Stimulated activated naive CD8-positive, alpha-beta T cell treated with anti-CD3 and anti-CD28 coated beads, Interleukin-15, Interleukin-2, amounts not matched to agents 100 ng/mL and 50 ng/mL, for 24 hours (primary cell): Measurements from ENCODE around the gene C6orf136.

Experiments
- H3K27ac Mint-ChIP-seq: one replicate; pipeline ENCODE4 v1.8.0; 2021; ENCODE audit warnings: mild to moderate bottlenecking, mixed read lengths
- H3K27me3 Mint-ChIP-seq: one replicate; pipeline ENCODE4 v1.8.0; 2021; ENCODE audit warnings: mixed read lengths
- H3K36me3 Mint-ChIP-seq: one replicate; pipeline ENCODE4 v1.8.0; 2021; ENCODE audit warnings: low read depth, mixed read lengths
- H3K4me1 Mint-ChIP-seq: one replicate; pipeline ENCODE4 v1.8.0; 2021; ENCODE audit warnings: low read depth, mixed read lengths
- H3K4me3 Mint-ChIP-seq: one replicate; pipeline ENCODE4 v1.8.0; 2021; ENCODE audit warnings: mild to moderate bottlenecking, mixed read lengths
- H3K9me3 Mint-ChIP-seq: one replicate; pipeline ENCODE4 v1.8.0; 2021; ENCODE audit warnings: mixed read lengths

Gene C6orf136

GRCh38 chr6:30612687-30613248 is 34.2 kb upstream of the C6orf136 start:
- H3K36me3 Mint-ChIP-seq: peaks cover 97% of the 10 kb centered on the region
- H3K9me3 Mint-ChIP-seq: no peaks in the 10 kb centered on the region
- H3K4me1 Mint-ChIP-seq: peaks cover 82% of the 10 kb centered on the region
- peak overlapping the region; percentile 95 for H3K27ac Mint-ChIP-seq
- peaks cover 3% of the 10 kb centered on the region for H3K27me3 Mint-ChIP-seq
- H3K4me3 Mint-ChIP-seq: peak overlapping the region; percentile 21

GRCh38 chr6:30613251-30614043 is 33.5 kb upstream of the C6orf136 start:
- Mint-ChIP-seq H3K27ac (peak overlapping the region; percentile 95), H3K4me1 (peaks cover 79% of the 10 kb centered on the region), H3K36me3 (peaks cover 91% of the 10 kb centered on the region), H3K27me3 (peaks cover 3% of the 10 kb centered on the region), H3K4me3 (peak overlapping the region; percentile 96), H3K9me3 (no peaks in the 10 kb centered on the region)

GRCh38 chr6:30614044-30614842 is 32.7 kb upstream of the C6orf136 start:
- peaks cover 88% of the 10 kb centered on the region for H3K36me3 Mint-ChIP-seq
- H3K9me3 Mint-ChIP-seq: no peaks in the 10 kb centered on the region
- H3K27me3 Mint-ChIP-seq: peaks cover 3% of the 10 kb centered on the region
- H3K4me1 Mint-ChIP-seq: peaks cover 79% of the 10 kb centered on the region
- H3K4me3 Mint-ChIP-seq: peak overlapping the region; percentile 96
- peak overlapping the region; percentile 99 for H3K27ac Mint-ChIP-seq

GRCh38 chr6:30614843-30615218 is 32.1 kb upstream of the C6orf136 start:
- H3K4me1 Mint-ChIP-seq: peaks cover 79% of the 10 kb centered on the region
- H3K27me3 Mint-ChIP-seq: peaks cover 3% of the 10 kb centered on the region
- H3K27ac Mint-ChIP-seq: peak overlapping the region; percentile 99
- peaks cover 88% of the 10 kb centered on the region for H3K36me3 Mint-ChIP-seq
- no peaks in the 10 kb centered on the region for H3K9me3 Mint-ChIP-seq
- peak overlapping the region; percentile 96 for H3K4me3 Mint-ChIP-seq

GRCh38 chr6:30615219-30615957 is 31.5 kb upstream of the C6orf136 start:
- H3K4me1 Mint-ChIP-seq: peaks cover 75% of the 10 kb centered on the region
- H3K27ac Mint-ChIP-seq: peak overlapping the region; percentile 99
- H3K9me3 Mint-ChIP-seq: no peaks in the 10 kb centered on the region
- peaks cover 84% of the 10 kb centered on the region for H3K36me3 Mint-ChIP-seq
- H3K27me3 Mint-ChIP-seq: peaks cover 3% of the 10 kb centered on the region
- peak overlapping the region; percentile 96 for H3K4me3 Mint-ChIP-seq

GRCh38 chr6:30615958-30616810 is 30.7 kb upstream of the C6orf136 start:
- Mint-ChIP-seq H3K27me3 (peaks cover 3% of the 10 kb centered on the region), H3K36me3 (peaks cover 77% of the 10 kb centered on the region), H3K4me1 (peaks cover 67% of the 10 kb centered on the region), H3K9me3 (no peaks in the 10 kb centered on the region), H3K4me3 (peak overlapping the region; percentile 96), H3K27ac (peak overlapping the region; percentile 99)

- Mint-ChIP-seq H3K9me3 (no peaks in the 10 kb centered on the region), H3K27ac (peak within 1 kb of the TSS; percentile 99), H3K27me3 (peaks cover 3% of the 10 kb centered on the region), H3K36me3 (peaks cover 76% of the 10 kb centered on the region), H3K4me3 (peak within 1 kb of the TSS; percentile 96), H3K4me1 (peaks cover 59% of the 10 kb centered on the region)
Measured at GRCh38 chr6:30616811-30617564, 29.9 kb upstream of the C6orf136 start, which contains the start of gene PPP1R10. Gene PPP1R10 (minus strand): TSS chr6:30617243. CDS start chr6:30609944, 7,299 bp downstream.

- Mint-ChIP-seq H3K36me3 (peaks cover 75% of the 10 kb centered on the region), H3K4me1 (peaks cover 52% of the 10 kb centered on the region), H3K9me3 (no peaks in the 10 kb centered on the region)
Measured at GRCh38 chr6:30617565-30618269, 29.2 kb upstream of the C6orf136 start, which contains the start of gene MRPS18B. Gene MRPS18B (plus strand): TSS chr6:30617840. CDS start chr6:30617866, 26 bp downstream.

GRCh38 chr6:30618270-30618797 is 28.6 kb upstream of the C6orf136 start:
- H3K9me3 Mint-ChIP-seq: no peaks in the 10 kb centered on the region
- peaks cover 3% of the 10 kb centered on the region for H3K27me3 Mint-ChIP-seq
- peak overlapping the region; percentile 96 for H3K4me3 Mint-ChIP-seq
- H3K36me3 Mint-ChIP-seq: peaks cover 75% of the 10 kb centered on the region
- peaks cover 46% of the 10 kb centered on the region for H3K4me1 Mint-ChIP-seq
- peak overlapping the region; percentile 99 for H3K27ac Mint-ChIP-seq

More at GRCh38 chr6:30617565-30618269, 29.2 kb upstream of the C6orf136 start, which contains the start of gene MRPS18B:
- Mint-ChIP-seq H3K27ac (peak within 1 kb of the TSS; percentile 99), H3K4me3 (peak within 1 kb of the TSS; percentile 96), H3K27me3 (peaks cover 3% of the 10 kb centered on the region)

GRCh38 chr6:30619561-30619960 is 27.4 kb upstream of the C6orf136 start:
- peaks cover 68% of the 10 kb centered on the region for H3K36me3 Mint-ChIP-seq
- H3K27me3 Mint-ChIP-seq: peaks cover 3% of the 10 kb centered on the region
- peak overlapping the region; percentile 96 for H3K4me3 Mint-ChIP-seq

GRCh38 chr6:30625511-30625910 is 21.4 kb upstream of the C6orf136 start:
- Mint-ChIP-seq H3K27me3 (no peaks in the 10 kb centered on the region), H3K4me3 (no peak overlapping the region), H3K27ac (no peak overlapping the region), H3K4me1 (peaks cover 22% of the 10 kb centered on the region), H3K36me3 (peaks cover 51% of the 10 kb centered on the region), H3K9me3 (no peaks in the 10 kb centered on the region)

More at GRCh38 chr6:30619561-30619960, 27.4 kb upstream of the C6orf136 start:
- H3K9me3 Mint-ChIP-seq: no peaks in the 10 kb centered on the region
- H3K27ac Mint-ChIP-seq: peak overlapping the region; percentile 99
- peaks cover 34% of the 10 kb centered on the region for H3K4me1 Mint-ChIP-seq
